Activated gamma-delta T cell treated with Interleukin-2 at 50 U/mL for 16 hours (primary cell): Measurements from ENCODE around the gene ANKRD44.
"Not testable (repeated sequence)": the region's sequence is repeated elsewhere in the genome, so short reads cannot be mapped to it uniquely, and the experiment has no call there.

Source experiments
- DNase-seq: peaks from one replicate; pipeline ENCODE4 v3.0.0-alpha.2; 2020

The ANKRD44 gene

DNA sequence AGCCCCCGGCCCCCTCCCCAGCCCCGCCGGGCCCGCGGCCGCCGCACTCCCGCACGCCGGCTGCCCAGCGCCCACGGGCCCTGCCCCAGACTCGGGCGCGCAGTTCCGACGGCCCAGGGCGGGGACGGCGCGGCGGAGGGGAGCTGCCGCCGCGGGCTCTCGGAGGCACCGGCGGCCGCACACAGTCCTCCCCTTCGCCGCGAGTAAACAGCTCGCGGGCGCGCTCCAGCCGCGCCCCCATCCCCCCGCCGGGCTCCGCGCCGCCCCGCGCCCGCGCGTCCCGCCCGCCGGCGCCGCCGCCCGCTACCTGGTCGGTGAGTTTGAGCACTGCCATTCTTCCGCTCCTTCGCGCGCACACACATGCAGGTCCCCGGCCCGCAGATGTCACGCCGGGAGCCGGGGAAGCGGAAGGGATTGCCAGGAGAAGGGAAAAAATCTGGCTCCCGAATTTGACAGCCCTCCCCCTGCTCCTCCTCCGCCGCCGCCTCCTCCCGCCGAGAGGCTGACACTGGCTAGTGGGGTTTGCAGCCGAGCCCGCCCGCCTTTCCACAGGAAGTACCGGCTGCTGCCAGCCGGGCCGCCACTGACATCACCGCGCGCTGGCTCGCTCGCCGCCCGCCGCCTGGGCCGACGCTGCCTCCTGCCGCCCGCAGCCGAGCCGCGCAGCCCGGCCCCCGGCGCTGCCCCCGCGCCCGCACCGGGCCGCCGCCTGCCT lies at the start of gene ANKRD44:
Gene ANKRD44 (minus strand): TSS at position 510 of the 715 bp plus-strand sequence. CDS start 176 bp downstream, at position 334.
- DNase-seq = peak; percentile 86

DNA sequence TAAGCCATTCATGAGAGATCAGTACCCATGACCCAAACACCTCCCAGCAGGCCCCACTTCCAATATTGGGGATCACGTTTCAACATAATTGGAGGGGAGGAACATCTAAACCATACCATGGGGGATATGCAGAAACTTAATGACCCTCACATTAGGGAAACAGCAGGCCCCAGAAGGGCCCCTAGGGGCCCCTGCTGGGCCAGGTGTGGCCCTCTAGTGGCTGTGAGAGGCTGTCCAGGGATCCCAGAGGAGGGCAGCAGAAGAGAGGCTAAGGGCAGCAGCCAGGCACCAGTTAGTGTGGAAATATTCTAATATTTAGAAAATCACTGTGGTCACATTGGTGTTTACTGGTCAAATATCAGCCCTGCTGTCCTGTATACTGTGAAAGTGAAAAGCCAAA lies 49.3 kb upstream of the ANKRD44 start:
- DNase-seq = no peak

DNA sequence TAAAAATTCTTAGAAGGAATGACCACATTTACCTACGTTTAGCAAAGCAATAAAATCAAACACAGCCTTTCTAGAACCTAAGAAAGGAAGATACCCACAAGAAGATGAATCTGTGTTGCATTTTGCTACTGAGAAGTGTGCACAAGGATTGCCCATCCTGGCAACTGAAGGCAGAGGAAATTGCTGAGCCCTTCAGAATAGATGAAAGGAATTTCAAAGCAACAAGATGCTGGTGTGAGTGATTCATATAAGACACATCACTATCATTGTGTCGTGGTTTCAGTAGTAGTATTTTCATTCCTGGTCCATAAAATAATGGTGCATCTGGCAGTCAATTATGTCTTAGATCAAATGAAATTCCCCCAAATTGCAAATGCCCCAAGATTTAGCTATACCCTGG lies 48.4 kb upstream of the ANKRD44 start:
- no peak for DNase-seq

DNA sequence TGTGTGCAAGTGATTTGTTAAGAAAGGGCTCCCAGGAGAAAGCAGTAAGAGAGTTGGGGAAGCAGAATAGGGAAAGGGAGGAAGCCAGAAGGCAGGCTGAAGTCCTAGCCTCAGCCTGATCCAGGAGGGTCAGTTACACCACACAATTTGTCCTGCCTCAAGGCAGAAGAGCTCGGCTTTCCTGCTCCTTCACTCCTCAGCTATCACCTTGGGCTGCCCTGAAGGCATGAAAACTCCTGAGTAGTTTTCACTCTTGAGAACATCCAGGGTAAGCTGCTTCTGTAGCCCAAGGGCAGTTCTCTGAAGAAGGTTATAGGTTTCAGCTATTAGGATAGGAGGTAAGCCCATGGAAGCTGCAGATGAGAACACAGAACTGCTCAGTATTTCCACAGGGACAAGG lies 47.4 kb upstream of the ANKRD44 start:
- no peak for DNase-seq

DNA sequence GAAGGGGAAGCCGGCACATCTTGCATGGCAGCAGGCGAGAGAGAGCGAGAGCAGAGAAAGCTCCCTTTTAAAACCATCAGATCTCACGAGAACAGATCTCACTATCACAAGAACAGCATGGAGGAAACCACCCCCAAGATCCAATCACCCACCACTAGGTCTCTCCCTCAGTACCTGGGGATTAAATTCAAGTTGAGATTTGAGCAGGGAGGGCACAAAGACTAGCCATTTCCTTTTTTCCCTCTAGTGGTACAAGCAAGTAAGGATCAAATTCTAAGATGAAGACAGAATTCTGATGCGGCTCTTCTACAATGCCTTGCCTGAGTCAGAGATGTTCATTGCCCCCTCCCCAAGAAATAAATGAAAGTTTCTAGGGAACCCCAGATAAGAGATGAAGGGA lies 45.6 kb upstream of the ANKRD44 start:
- no peak for DNase-seq

DNA sequence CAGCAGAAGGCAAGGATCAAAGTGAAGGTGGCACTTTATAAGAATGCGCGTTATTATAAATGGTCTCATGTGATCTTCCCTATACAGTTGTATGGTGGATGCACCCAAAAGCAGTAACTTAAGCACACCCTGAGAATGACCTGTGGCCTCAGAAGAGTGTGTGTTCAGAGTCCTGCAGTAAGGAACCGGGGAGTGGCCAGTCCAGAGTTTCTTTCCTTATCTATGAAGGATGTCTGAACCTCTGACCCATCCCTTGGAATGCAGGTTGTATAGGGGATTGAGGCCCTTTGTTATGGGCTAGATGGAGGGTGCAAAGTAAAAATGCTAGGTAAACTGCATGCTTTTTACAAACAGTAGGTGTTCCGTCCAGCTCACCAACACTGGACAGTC lies 43.6 kb upstream of the ANKRD44 start:
- no peak for DNase-seq

DNA sequence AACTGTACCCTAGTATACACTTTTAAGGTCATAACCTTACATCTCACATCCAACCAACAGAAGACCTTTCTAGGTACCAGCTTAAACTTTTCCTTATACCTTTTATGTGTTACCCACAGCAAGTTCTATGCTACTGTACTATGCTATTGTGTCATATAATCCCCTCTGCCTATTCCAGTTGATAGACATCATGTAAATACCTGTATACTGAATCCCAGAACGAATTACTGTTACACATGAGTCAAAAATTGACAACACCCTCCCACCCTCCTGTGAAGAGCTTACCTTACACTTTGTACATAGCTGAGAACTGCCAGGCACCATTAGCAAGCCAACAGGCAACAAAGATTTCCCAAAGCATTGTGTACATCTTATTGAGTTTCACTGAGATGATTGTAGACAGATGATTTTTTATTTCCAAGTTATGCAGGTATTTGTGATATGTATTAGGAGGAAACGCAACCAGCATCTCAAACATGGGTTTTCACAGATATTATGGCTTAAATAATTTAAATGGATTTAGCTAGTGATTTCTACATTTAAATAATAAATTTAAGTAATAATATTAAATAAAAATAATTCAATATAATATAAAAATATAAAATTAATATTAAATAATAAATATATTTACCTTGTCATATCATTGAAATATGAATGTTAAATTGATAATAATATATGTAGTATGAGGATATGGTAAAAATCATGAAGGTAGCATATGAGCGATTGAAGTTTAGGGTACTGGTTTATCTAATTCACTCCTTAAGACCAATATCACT lies 43.0 kb upstream of the ANKRD44 start:
- DNase-seq = no peak

DNA sequence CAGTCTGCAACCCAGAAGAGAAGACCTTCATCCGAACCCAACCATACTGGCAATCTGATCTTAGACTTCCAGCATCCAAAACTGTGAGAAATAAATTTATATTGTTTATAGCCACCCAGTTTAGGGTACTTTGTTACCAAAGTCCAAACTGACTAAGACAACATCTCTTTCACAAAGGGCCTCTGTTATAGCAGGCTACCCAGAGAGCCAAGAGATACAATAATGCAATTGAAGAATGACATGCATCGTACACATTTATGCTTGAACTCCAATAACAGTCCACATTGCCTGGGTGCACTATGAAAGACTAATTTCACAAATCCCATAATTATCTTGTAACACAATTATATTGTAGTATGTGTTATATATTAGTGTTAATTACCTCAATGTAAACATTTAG lies 39.1 kb upstream of the ANKRD44 start:
- no peak for DNase-seq

DNA sequence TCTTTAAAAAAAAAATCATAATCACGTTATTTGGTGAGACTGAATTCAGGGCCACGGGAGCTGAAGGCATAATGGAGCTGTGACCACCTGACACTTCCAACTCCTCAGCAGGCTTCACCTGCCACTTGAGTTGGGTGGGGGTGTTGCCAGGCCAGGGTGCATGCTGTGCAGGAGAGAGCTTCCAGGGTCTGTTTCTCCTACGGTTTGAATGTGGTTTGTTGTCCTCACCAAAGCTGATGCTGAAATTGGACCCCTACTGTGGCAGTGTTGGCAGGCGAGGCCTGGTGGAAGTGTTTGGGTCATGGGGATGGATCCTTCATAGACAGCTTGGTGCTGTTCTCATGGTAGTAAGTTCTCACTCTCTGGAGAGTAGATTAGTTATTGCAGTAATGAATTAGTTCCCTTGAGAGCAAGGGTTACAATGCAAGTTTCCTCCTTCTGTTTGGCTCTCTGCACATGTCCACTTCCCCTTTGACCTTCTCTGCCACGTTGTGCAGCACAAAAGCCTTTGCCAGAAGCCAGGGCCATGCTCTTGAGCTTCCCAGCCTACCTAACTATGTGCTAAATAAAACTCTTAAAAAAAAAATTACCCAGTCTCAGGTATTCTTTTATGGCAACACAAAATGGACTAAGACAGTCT lies 38.3 kb upstream of the ANKRD44 start:
- DNase-seq = no peak

DNA sequence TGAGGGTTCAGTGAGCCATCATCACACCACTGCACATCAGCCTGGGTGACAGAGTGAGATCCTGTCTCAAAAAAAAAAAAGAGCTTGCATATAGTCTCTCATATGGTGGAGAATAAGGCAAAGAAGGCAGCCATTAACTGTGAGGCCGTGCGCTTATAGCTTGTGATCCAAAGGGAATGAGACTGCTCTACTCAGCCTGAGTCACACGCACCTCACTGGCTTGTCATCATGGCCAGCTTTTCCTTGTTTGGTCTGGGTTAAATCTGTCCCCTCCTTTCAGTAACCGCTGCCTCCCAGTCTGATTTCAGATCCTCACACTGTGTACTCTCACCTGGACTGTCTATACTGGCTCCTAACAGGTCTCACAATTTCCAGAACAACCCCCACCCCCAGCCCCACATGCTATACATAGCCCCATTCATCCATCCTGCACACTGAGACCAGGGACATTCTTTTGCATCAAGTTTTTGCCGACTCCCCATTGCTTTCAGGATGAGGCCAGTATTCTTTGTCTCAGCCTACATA lies 35.3 kb upstream of the ANKRD44 start:
- DNase-seq = no peak

DNA sequence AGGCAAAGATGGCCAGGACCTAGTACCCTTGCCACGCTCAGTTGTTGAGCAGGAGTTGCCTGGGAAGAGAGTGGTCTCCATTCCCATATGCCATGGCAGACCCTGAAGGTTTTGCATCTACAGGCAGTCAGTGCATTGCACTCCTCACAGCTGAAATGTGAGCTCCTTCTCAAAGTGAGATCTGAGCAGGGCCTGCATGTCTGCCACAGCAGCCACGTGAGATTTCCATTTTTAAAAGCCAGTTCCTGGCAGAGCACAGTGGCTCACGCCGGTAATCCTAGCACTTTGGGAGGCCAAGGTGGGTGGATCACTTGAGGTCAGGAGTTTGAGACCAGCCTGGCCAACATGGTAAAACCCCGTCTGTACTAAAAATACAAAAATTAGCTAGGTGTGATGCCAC lies 33.4 kb upstream of the ANKRD44 start:
- not testable (repeated sequence) for DNase-seq

DNA sequence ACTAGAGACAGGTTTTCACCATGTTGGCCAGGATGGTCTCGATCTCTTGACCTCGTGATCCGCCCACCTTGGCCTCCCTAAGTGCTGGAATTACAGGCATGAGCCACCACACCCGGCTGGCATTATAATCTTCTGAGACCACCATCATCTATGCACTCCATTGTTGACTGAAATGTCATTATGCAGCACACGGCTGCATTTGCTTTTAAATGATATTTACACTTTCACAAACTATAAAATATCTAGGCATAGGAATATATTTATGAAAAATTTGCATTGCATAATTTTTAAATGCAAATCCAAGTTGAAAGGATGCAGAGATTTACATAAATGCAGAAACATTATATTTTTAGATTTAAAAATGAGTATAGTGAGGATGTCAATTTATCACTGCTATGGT lies 30.0 kb upstream of the ANKRD44 start:
- DNase-seq = no peak

DNA sequence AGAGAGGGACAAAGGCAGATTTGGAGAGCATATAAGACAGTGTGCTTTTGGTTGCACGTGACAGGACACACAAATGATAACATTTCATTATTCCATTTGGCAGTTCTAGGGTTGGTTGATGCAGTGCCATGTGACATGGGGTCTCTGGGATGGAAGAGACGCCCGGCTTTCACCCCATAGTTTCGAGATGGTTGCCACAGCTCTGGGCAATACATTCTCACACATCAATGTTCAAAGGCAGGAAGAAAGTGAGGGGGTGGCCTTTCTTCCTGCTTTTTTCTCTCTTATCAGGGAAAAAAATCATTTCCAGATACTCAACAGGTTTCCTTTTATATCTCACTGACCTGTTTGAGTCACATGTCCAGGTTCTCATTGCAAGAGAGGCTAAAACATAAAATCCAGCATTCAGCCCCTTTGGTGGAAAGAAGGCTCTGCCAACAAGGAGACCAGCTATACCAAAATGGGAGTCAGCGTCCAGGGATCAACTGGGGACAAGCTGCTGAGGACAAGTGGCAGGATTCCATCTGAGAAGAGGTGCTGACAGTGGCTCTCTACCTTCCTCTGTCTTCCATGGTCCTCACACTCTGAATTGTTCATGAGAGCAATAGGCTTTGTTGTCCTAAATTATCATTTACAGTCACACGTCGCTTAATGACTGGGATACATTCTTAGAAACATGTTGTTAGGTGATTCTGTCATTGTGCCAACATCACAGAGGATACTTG lies 29.1 kb upstream of the ANKRD44 start:
- DNase-seq = no peak

DNA sequence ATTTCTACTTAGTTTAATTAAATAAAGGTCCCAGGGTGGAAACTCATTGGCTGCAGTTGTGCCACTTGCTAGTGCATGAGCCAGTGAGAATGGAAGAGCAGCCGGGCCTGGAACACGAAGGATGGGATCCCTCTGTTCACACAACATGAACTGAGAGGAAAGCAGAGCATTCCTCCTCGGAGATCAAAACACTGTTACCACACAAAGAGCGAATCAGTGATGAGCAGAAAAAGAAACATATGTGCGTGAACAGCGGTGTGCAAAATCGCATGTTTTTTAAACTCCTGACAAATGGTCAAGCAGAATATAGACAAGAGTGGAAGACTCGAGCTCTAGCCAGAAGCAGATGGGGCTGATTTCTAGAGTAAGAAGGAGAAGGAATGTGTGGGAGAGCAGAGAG lies 28.4 kb upstream of the ANKRD44 start:
- no peak for DNase-seq

DNA sequence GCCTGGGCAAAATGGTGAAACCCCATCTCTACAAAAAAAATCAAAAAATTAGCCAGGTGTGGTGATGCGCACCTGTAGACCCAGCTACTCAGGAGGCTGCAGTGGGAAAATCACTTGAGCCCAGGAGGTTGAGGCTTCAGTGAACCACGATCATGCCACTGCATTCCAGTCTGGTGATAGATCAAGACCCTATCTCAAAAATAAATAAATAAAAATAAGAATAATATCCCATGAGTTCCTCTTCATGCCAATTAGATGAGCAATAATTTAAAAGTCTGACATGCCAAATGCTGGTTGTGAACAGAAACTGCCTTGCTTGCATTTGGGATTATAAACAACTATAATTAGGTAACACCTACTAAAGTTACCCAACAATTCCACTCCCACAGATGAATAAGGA lies 22.1 kb upstream of the ANKRD44 start:
- no peak for DNase-seq

DNA sequence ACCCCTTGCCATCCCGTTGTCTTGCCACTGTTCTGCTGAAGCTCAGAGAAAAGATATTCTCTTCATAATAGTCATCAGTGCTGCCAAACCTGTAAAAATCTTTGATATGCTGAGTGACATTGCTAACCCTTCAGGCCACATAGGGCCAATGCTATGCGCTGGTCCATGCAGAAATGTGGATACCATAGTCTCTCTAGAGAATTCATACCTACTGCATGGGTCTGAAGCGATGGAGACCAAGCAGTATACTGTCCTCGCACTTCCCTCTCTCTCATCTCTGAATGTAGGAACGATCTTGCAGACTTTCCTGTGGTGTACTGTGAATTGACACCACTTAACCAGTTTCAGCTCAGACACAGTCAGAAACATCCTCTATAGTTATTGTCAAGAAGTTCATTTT lies 17.9 kb upstream of the ANKRD44 start:
- no peak for DNase-seq

DNA sequence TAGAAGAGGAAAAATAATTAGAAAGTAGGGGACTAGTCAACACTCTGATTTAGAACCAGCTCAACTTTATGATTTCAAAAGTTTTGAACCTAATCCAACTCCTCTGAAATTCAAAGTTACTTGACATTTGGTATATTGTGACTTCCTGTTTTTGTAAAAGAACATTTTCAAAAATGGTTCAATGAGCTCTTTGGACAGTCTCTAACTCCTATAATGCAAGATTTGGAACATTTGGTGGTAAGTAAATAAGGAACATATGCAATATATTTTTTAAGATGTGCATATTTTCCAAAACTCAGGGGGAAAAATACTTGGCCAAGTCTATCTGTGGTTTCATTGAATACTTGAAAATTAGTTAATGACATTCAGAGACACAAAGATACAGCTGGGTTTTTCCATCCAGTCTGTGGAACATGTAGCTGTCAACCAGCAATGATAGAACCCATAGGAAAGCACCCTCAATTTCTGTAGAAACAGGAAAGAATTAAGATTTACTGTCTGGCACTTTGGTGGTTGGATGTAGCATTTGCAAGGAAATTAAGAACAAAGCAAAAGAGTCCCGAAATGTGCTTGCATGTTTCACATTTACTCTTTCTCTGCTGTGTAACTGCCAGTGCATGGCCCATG lies 17.0 kb upstream of the ANKRD44 start:
- DNase-seq = no peak

DNA sequence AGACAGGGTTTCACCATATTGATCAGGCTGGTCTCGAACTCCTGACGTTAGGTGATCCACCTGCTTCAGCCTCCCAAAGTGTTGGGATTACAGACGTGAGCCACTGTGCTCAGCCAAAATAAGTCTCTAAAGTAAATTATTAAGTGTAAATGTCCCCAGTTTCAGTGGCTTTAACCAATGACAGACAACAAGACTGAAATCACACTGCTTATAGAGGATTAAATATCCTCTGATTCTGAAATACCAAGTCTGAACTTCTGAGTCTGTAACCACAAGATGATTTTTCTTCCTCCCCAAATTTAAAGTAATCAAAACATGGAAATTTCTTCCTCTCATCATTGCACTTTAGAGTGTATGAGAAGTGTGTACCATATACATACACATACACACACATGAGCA lies 16.5 kb upstream of the ANKRD44 start:
- no peak for DNase-seq

DNA sequence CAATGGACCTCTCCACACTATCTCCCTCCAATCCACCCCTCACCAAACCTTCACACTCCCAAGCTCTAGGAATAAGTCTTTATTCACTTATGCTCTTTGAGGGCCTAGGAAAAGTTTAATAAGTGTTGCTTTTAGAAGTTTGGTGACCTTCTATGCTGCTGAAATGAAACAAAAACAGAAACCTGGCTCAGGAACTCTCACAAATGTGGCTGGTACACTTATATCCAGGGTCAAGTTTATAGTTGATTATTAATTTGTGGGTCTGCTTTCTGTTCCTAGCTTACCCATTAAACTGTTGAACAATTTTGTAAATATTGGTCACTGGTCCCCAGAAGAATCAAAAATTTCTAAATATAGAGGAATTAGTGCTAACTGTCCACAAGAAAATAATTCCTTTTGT lies 14.2 kb upstream of the ANKRD44 start:
- no peak for DNase-seq

DNA sequence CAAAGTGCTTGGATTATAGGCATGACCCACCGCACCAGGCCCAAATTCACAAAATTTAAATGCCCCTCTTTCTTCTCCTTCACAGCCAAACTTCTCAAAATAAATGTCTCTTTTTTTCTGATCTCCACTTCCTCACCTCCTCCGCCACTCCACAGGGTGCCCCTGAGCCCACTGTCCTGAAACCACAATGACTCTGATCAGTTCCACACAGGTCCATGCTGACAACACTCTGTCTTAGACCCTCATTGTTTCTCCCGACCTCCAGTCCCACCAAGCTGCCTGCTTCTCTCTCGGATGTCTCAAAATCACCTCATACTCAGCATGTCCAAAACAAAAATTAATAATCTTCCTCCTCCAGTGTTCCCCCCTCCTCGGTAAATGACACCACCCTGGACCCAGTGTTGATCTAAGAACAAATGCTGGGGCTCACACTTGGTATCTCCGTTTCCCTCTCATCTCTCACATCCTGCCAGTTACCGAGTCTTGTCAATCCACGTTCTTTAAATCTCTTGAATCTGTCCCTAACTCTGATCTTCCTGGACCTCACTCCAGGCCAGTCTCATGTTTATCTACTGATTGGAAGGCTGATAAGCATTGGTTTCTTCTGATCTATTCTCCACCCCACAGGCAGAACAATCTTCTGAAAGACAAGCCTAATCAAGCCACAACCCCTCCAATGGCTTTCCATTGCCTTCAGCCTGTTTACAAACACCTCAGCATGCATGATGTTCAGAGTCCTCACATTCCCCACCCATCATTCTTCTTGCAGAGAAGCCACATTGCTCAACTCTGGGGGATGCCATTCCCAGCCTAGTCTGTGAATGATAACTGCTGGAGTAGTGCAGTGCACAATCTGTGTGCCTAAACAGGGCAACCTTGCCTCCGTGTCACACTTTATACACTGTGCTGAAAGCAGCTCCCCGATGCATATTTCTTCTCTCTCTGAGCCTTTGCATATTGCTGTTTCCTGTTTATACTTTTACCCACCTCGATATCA lies 12.4 kb upstream of the ANKRD44 start:
- peak; percentile 24 for DNase-seq

DNA sequence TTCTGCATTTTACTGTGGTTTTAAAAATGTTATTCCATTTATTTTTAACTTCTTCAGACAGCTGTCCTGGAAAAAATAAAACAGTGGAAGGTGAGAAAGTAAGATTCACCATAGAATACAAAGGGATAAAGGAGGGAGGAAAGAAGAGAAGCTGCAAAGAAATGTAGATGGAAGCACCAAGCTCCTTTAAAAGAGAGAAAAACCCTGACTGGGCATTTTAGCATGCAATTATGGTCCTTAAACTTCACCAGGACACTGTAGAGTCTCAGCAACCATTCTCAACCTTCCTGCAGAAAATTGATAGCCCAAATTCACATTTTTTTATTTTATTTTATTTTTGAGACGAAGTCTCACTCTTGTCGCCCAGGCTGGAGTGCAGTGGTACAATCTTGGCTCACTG lies 11.6 kb upstream of the ANKRD44 start:
- DNase-seq = no peak
